HepG2 (cell line): ENCODE results near the gene SMIM24. TPM values are rescaled to one million over a fixed set of nuclear protein-coding genes. Genes with fewer than 3 reads are reported as not detected.
A peak's percentile ranks its signal among the peaks of the same experiment; 100 is the strongest.

Experiments used
- DPF2 ChIP-seq: sonication (generic); formaldehyde crosslinking; IDR thresholded peaks from 2 replicates; pipeline ENCODE4 v1.4.0; 2020; ENCODE audit warnings: mild to moderate bottlenecking, low read depth, missing genetic modification reagents, borderline replicate concordance
- ETV5 ChIP-seq: IDR thresholded peaks from 2 replicates; pipeline ENCODE4 v1.6.1; 2018; ENCODE audit warnings: missing biosample characterization, missing genetic modification reagents, inconsistent platforms, borderline replicate concordance
- KMT2B ChIP-seq: IDR thresholded peaks from 2 replicates; pipeline ENCODE4 v1.6.1; 2016; ENCODE audit warnings: missing genetic modification reagents, missing compliant biosample characterization
- LCORL ChIP-seq, 2 experiments: fragments of 450-650 bp in 1 of 2; sonication (generic) in 1 of 2; formaldehyde crosslinking in 1 of 2; IDR thresholded peaks; 2 replicates each; pipeline versions ENCODE4 v1.5.0 to v1.6.1; 2017 to 2020; ENCODE audit warnings: antibody characterized with exemption in 1 of 2, missing genetic modification reagents in 1 of 2
- SUZ12 ChIP-seq: fragments of 150-350 bp; IDR thresholded peaks from 2 replicates; pipeline ENCODE4 v1.6.1; 2014; ENCODE audit warnings: low read depth, low read length
- TCF7 ChIP-seq: sonication (generic); IDR thresholded peaks from 2 replicates; pipeline ENCODE4 v1.6.1; 2016; ENCODE audit warnings: antibody characterized with exemption, low read depth
- YY1 ChIP-seq: IDR thresholded peaks from 2 replicates; pipeline ENCODE4 v1.6.1; 2011; ENCODE audit warnings: low read length, low read depth, moderate library complexity, mild to moderate bottlenecking; ENCODE audit not compliant: insufficient read depth, insufficient replicate concordance
- ZFYVE20 ChIP-seq: sonication (generic); formaldehyde crosslinking; IDR thresholded peaks from 2 replicates; pipeline ENCODE4 v1.8.0; 2023; ENCODE audit warnings: low read depth, mild to moderate bottlenecking, moderate library complexity, missing genetic modification reagents, borderline replicate concordance
- ZMYM3 ChIP-seq: sonication (generic); formaldehyde crosslinking; IDR thresholded peaks from 2 replicates; pipeline ENCODE4 v1.5.1; 2020; ENCODE audit warnings: mild to moderate bottlenecking, missing genetic modification reagents
- ZNF10 ChIP-seq: sonication (generic); formaldehyde crosslinking; IDR thresholded peaks from 2 replicates; pipeline ENCODE4 v1.4.0; 2020; ENCODE audit warnings: mild to moderate bottlenecking, low read depth, missing genetic modification reagents, borderline replicate concordance
- ZNF331 ChIP-seq: sonication (generic); formaldehyde crosslinking; IDR thresholded peaks from 2 replicates; pipeline ENCODE4 v1.4.0; 2020; ENCODE audit warnings: missing genetic modification reagents
- ZNF335 ChIP-seq: sonication (generic); formaldehyde crosslinking; IDR thresholded peaks from 2 replicates; pipeline ENCODE4 v1.4.0; 2020; ENCODE audit warnings: missing genetic modification reagents
- ZNF33A ChIP-seq: sonication (generic); formaldehyde crosslinking; IDR thresholded peaks from 2 replicates; pipeline ENCODE4 v1.5.1; 2020; ENCODE audit warnings: missing genetic modification reagents, mild to moderate bottlenecking, moderate library complexity, borderline replicate concordance
- ZNF549 ChIP-seq: sonication (generic); formaldehyde crosslinking; IDR thresholded peaks from 2 replicates; pipeline ENCODE4 v1.5.0; 2020; ENCODE audit warnings: missing genetic modification reagents
- ZNF660 ChIP-seq: sonication (generic); formaldehyde crosslinking; IDR thresholded peaks from 2 replicates; pipeline ENCODE4 v1.5.1; 2020; ENCODE audit warnings: mild to moderate bottlenecking, low read depth, missing genetic modification reagents, borderline replicate concordance
- ZNF816 ChIP-seq: sonication (generic); formaldehyde crosslinking; IDR thresholded peaks from 2 replicates; pipeline ENCODE4 v1.8.0; 2022; ENCODE audit warnings: missing genetic modification reagents, mild to moderate bottlenecking, borderline replicate concordance
- polyA plus RNA-seq, 8 experiments: library from polyadenylated mRNA; depleted of rRNA in 3 of 8; stranded (reverse) in 7 of 8; unstranded in 1 of 8; fragments of >200 nt; fragmentation: Illumina TruSeq in 4 of 8; extraction: Trizol in 4 of 8; gene quantifications; 2 replicates each; pipeline versions ENCODE4 v1.2.1 to v1.2.3, GENCODE V29; 2011 to 2016; ENCODE audit warnings: low read depth in 4 of 8, missing spikeins in 1 of 8, mixed read lengths in 1 of 8; ENCODE audit not compliant: insufficient read depth in 1 of 8
- total RNA-seq, 5 experiments: library from RNA; depleted of rRNA; stranded (reverse); fragments of >200 nt; fragmentation: Illumina TruSeq; extraction: Trizol; gene quantifications; 2 replicates each; pipeline ENCODE4 v1.2.3, GENCODE V29; 2016; ENCODE audit warnings: low read depth in 1 of 5
- TF ChIP-seq, protein P1 (sequence below): sonication (generic); formaldehyde crosslinking; IDR thresholded peaks from 2 replicates; pipeline ENCODE4 v1.5.1; 2020; ENCODE audit warnings: missing genetic modification reagents, mild to moderate bottlenecking, borderline replicate concordance
- TF ChIP-seq, protein P2 (sequence below): fragments of 450-650 bp; IDR thresholded peaks from 2 replicates; pipeline ENCODE4 v1.6.1; 2016
- TF ChIP-seq, protein P3 (sequence below): sonication (generic); formaldehyde crosslinking; IDR thresholded peaks from 2 replicates; pipeline ENCODE4 v1.5.0; 2020; ENCODE audit warnings: missing genetic modification reagents

The SMIM24 gene
- total and polyA plus RNA-seq, 2 of the 13 experiments (the other 11 are each of a cell fraction or from before 2014, with no cell fraction given), result 11.2 to 70.6 TPM

DNA sequence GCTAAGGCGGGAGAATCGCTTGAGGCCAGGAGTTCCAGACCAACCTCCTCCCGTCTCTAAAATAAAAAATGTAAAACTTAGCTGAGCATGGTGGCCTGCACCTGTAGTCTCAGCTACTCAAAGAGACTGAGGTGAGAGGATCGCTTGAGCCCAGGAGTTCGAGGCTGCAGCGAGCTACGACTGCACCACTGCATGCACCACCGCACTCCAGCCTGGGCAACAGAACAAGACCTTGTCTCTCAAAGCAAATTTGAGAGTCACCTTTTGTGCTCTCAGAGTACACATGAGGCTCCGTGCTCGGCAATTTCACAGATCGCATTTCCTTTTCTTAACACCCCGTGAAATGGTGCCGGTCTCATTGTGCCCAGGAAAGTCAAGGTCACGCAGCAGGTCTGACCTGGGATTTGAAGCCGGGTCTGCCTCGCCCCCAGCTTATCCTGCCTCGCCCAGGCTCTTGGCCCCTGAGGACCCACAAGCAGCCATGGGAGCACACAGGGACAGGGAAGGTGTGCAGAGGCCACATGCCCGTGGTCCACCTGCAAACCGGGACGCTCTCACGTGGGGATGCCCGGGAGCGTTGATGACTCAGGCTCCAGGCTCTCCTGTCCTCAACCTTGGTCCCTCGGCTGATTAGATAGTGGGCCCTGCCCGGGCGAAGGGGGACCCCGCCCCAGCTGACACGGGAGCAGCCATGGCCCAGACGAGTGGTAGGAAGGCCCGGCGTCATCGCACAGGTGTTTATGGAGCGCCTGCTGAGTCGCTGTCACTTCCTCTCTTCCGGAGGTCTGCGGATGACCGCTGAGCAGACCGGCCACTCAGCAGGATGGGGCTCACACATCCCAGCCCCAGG, 1.1 kb upstream of the SMIM24 start (continued):
- peak; percentile 8; the same call in 1 of the 2 replicates for TF ChIP-seq ETV5 (CRISPR knock-in tag)
- TF ChIP-seq, protein P1, sequence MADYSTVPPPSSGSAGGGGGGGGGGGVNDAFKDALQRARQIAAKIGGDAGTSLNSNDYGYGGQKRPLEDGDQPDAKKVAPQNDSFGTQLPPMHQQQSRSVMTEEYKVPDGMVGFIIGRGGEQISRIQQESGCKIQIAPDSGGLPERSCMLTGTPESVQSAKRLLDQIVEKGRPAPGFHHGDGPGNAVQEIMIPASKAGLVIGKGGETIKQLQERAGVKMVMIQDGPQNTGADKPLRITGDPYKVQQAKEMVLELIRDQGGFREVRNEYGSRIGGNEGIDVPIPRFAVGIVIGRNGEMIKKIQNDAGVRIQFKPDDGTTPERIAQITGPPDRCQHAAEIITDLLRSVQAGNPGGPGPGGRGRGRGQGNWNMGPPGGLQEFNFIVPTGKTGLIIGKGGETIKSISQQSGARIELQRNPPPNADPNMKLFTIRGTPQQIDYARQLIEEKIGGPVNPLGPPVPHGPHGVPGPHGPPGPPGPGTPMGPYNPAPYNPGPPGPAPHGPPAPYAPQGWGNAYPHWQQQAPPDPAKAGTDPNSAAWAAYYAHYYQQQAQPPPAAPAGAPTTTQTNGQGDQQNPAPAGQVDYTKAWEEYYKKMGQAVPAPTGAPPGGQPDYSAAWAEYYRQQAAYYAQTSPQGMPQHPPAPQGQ (CRISPR knock-in tag), result no peak
- no peak for TF ChIP-seq ZNF660 (CRISPR knock-in tag)
- TF ChIP-seq DPF2 (CRISPR knock-in tag), result no peak
- TF ChIP-seq ZNF10 (CRISPR knock-in tag), result no peak
- no peak for TF ChIP-seq YY1
- TF ChIP-seq ZNF335 (CRISPR knock-in tag), result peak; percentile 49; the same call in 1 of the 2 replicates
- peak; percentile 71 for TF ChIP-seq ZNF331 (CRISPR knock-in tag)
- TF ChIP-seq ZMYM3 (CRISPR knock-in tag), result peak; percentile 33; the same call in 1 of the 2 replicates
- peak; percentile 47; the same call in 1 of the 2 replicates for TF ChIP-seq KMT2B (CRISPR knock-in tag)
- TF ChIP-seq ZFYVE20 (CRISPR knock-in tag), result no peak
- TF ChIP-seq, protein P2, sequence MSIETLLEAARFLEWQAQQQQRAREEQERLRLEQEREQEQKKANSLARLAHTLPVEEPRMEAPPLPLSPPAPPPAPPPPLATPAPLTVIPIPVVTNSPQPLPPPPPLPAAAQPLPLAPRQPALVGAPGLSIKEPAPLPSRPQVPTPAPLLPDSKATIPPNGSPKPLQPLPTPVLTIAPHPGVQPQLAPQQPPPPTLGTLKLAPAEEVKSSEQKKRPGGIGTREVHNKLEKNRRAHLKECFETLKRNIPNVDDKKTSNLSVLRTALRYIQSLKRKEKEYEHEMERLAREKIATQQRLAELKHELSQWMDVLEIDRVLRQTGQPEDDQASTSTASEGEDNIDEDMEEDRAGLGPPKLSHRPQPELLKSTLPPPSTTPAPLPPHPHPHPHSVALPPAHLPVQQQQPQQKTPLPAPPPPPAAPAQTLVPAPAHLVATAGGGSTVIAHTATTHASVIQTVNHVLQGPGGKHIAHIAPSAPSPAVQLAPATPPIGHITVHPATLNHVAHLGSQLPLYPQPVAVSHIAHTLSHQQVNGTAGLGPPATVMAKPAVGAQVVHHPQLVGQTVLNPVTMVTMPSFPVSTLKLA, result no peak
- no peak for TF ChIP-seq ZNF549
- TF ChIP-seq ZNF33A, result no peak
- TF ChIP-seq, protein P3, sequence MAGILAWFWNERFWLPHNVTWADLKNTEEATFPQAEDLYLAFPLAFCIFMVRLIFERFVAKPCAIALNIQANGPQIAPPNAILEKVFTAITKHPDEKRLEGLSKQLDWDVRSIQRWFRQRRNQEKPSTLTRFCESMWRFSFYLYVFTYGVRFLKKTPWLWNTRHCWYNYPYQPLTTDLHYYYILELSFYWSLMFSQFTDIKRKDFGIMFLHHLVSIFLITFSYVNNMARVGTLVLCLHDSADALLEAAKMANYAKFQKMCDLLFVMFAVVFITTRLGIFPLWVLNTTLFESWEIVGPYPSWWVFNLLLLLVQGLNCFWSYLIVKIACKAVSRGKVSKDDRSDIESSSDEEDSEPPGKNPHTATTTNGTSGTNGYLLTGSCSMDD (CRISPR knock-in tag), result no peak
- TF ChIP-seq TCF7, result no peak
- TF ChIP-seq LCORL (IDR thresholded peaks at IDR 0.05), result no peak
- TF ChIP-seq LCORL (CRISPR knock-in tag; IDR thresholded peaks at IDR 0.05), result 0 out of 2 replicates have a peak, but pooled peaks have one; percentile 30
- TF ChIP-seq ZNF816 (CRISPR knock-in tag), result peak; percentile 65; the same call in 1 of the 2 replicates
- TF ChIP-seq SUZ12, result no peak
